ENCODE results near the gene TMEM51. TPM values are rescaled to one million over a fixed set of nuclear protein-coding genes. Genes with fewer than 3 reads are reported as not detected.

The TMEM51 gene
- total and polyA plus RNA-seq, 9 donors, result 5.0 to 12.1 (median 8.0) TPM

DNA sequence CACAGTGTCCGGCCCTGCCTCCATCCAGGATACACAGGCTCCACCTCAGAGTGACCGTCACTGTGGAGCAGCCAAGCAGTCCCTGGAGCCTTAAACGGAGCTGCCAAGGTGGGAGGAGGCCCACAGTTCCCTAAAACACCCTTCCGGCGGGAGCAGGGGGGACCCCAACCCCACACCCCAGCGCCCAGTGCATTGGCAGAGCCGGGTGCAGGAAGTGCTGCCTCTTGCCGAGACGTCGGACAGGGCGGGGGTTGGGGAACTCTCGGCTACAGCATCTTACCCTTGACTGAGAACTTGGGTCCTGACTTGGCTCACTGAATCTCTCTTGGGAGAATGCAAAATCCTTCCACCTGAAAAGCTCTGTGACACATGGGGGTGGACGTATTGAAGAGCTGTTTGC lies 38.7 kb upstream of the TMEM51 start:
- DNase-seq, result no peak
- H3K9me3 ChIP-seq (replicated peaks; ENCODE audit: control insufficient read depth, low read depth, low read length), result no peaks in the 10 kb centered on the region
- no peak overlapping the region for H3K27ac ChIP-seq (ENCODE audit: low read length)
- no peaks in the 10 kb centered on the region for H3K27me3 ChIP-seq (ENCODE audit: control insufficient read depth, insufficient read depth, low read length)
- 70% methylated on average over 6 of the region's 13 CpGs for WGBS (ENCODE audit: insufficient coverage)
- H3K4me1 ChIP-seq (ENCODE audit: control insufficient read depth, insufficient read depth, low read length), result peaks cover 8% of the 10 kb centered on the region
- peaks cover 15% of the 10 kb centered on the region for H3K36me3 ChIP-seq (ENCODE audit: control insufficient read depth, insufficient read depth, low read length)
- no peak overlapping the region for H3K4me3 ChIP-seq (ENCODE audit: low read length)

DNA sequence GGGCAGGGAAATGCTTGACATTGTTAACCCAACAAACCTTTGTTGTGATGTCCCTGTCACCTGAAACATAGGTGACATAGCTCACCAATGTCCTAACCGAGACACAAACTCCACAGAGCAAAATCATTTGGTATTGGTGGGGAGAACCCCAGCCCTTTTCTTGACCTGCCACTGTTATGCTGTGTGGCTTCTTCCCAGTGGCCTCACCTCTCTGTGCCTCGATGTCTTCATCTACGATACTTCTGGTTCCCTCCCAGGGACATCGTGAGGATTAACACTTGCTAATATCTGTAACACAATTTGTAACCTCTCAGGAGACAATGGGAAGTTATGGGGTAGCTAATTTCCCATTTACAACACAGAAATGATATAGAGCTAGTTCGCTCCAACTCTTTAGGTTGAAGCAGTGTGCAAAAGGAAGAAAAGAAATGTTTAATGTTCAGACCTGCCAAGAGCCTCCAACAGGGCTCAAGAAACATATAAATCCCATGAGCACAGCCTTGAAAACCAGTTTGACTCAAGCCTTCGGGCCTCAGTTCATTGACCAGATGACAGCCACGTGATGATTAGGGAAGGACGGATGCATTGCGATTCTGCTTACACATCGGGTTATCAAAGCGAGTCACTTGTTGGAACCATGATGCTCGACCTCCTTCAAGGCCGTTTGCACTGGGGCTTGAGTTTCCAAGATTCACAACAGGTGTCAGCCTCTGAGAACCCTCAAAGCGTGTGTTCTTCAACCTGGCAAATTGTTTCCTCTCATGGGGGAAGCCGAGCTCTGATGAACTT lies 37.8 kb upstream of the TMEM51 start:
- Histone ChIP-seq H3K36me3 (ENCODE audit: control insufficient read depth, insufficient read depth, low read length) (peaks cover 15% of the 10 kb centered on the region), H3K9me3 (replicated peaks; ENCODE audit: control insufficient read depth, low read depth, low read length) (no peaks in the 10 kb centered on the region), H3K4me1 (ENCODE audit: control insufficient read depth, insufficient read depth, low read length) (peaks cover 8% of the 10 kb centered on the region), H3K4me3 (ENCODE audit: low read length) (no peak overlapping the region), H3K27ac (ENCODE audit: low read length) (no peak overlapping the region), H3K27me3 (ENCODE audit: control insufficient read depth, insufficient read depth, low read length) (no peaks in the 10 kb centered on the region)
- WGBS (ENCODE audit: insufficient coverage), result 87% methylated on average over 10 of the region's 15 CpGs
- DNase-seq, result no peak

DNA sequence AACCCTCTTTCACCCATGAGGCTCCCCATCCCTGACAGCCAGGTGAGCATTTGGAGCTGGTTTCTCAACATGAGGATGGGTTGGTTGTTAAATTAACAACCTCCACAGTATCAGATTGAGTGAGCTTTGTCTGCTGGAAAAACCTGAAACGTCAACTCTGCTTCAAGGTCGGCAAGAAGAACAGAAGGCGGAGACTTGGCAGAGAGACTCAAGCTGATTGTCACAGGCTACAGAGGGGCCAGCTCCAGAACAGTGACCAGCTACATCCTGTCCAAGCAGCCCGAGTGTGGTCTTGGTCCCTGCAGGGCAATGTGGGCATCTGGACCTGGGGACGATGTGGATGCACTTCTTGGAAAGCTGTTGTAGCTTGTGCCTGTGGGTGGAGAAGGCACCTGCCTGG lies 36.6 kb upstream of the TMEM51 start:
- Histone ChIP-seq H3K27ac (ENCODE audit: low read length) (no peak overlapping the region), H3K4me3 (ENCODE audit: low read length) (no peak overlapping the region), H3K9me3 (replicated peaks; ENCODE audit: control insufficient read depth, low read depth, low read length) (no peaks in the 10 kb centered on the region), H3K27me3 (ENCODE audit: control insufficient read depth, insufficient read depth, low read length) (no peaks in the 10 kb centered on the region), H3K4me1 (ENCODE audit: control insufficient read depth, insufficient read depth, low read length) (peaks cover 8% of the 10 kb centered on the region), H3K36me3 (ENCODE audit: control insufficient read depth, insufficient read depth, low read length) (peaks cover 15% of the 10 kb centered on the region)
- 49% methylated on average over 5 of the region's 5 CpGs for WGBS (ENCODE audit: insufficient coverage)
- no peak for DNase-seq

DNA sequence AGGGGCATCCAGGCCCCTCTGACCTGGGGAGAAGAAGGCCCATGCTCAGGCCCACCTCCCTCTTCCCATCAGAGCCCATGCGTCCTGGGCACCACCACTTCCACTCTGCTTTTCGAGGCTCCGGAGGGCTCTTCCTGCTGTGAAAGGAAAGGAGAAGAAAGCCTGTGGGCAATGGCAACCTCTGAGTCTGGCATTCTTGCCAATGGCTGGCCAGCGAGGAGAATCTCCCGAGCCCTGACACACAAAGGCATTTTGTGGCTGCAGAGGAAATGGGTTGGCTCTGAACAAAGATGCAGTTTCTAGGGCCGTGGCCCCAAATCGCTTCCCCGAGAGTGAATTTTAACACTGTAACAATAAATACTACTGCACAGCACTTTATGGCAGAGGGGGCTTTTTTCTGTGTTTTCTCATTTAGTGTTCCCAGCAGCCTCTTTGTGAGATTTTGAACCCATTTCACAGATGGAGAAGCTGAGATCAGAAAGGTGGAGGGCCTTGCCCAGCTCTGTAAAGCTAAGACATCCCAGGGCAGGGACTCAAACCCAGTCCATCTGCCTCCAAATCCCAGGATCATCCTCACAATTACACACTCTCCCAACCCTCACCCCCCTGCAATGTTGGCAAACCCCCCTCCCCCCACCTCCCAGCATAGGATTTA lies 35.7 kb upstream of the TMEM51 start:
- Histone ChIP-seq H3K4me3 (ENCODE audit: low read length) (no peak overlapping the region), H3K27ac (ENCODE audit: low read length) (no peak overlapping the region), H3K27me3 (ENCODE audit: control insufficient read depth, insufficient read depth, low read length) (no peaks in the 10 kb centered on the region), H3K4me1 (ENCODE audit: control insufficient read depth, insufficient read depth, low read length) (peaks cover 5% of the 10 kb centered on the region), H3K36me3 (ENCODE audit: control insufficient read depth, insufficient read depth, low read length) (peaks cover 15% of the 10 kb centered on the region), H3K9me3 (replicated peaks; ENCODE audit: control insufficient read depth, low read depth, low read length) (no peaks in the 10 kb centered on the region)
- WGBS (ENCODE audit: insufficient coverage), result 58% methylated on average over 2 of the region's 8 CpGs
- no peak for DNase-seq

DNA sequence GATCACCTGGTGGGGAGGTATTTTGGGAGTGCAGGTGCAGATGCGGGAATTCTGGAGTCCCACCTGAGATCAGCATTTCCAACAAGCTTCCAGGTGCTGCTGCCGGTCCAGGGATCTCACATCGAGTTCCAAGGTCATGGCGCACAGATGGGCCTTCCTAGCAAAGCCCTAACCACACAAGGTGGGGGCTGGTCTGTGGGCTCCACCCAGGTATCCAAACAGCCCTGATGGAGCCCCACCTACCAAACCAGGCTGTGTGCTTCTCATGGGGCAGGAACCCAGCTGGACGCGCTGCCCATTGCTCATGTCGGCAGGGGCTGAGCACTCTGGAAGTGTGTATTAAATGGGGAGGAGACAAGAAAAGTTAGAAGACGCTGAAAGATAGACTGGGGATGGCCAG lies 35.0 kb upstream of the TMEM51 start:
- no peak overlapping the region for H3K27ac ChIP-seq (ENCODE audit: low read length)
- 72% methylated on average over 4 of the region's 8 CpGs for WGBS (ENCODE audit: insufficient coverage)
- H3K4me3 ChIP-seq (ENCODE audit: low read length), result no peak overlapping the region
- peaks cover 15% of the 10 kb centered on the region for H3K36me3 ChIP-seq (ENCODE audit: control insufficient read depth, insufficient read depth, low read length)
- H3K27me3 ChIP-seq (ENCODE audit: control insufficient read depth, insufficient read depth, low read length), result no peaks in the 10 kb centered on the region
- no peak for DNase-seq
- peaks cover 9% of the 10 kb centered on the region for H3K4me1 ChIP-seq (ENCODE audit: control insufficient read depth, insufficient read depth, low read length)
- H3K9me3 ChIP-seq (replicated peaks; ENCODE audit: control insufficient read depth, low read depth, low read length), result no peaks in the 10 kb centered on the region

DNA sequence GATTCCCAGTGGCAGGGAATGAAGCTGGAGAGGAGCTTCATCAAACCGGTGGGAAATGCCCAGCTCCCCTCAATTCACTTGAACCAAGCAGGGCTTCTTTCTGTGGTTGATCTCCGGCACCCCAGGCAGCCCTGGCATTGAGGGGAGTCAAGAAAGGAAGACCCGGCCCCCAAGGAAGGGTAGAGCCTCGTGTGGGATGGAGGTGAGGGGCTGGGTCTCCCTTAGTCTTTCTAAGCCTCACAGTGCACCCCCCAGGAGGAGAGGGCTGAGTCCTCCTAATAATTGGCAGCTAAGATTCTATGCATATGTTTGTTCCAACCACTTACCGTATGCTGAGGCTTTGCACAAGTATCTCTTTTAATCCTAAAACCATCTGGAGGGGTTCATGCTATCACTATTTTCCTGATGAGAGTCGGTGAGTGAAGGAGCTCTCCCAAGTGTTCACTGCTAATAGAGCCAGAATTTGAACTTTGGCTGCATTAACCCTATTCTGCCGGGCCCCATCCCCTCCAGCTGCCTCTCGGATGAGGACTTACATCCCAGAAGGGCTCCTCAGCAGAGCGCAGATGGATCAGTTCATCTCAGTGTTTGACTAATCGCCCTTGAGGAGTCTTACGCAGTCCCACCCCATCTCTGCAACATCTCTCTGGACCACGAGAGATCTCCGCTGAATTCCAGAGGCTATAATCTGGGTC lies 33.1 kb upstream of the TMEM51 start:
- Histone ChIP-seq H3K27me3 (ENCODE audit: control insufficient read depth, insufficient read depth, low read length) (no peaks in the 10 kb centered on the region), H3K4me3 (ENCODE audit: low read length) (no peak overlapping the region), H3K4me1 (ENCODE audit: control insufficient read depth, insufficient read depth, low read length) (peaks cover 9% of the 10 kb centered on the region), H3K36me3 (ENCODE audit: control insufficient read depth, insufficient read depth, low read length) (peaks cover 8% of the 10 kb centered on the region), H3K27ac (ENCODE audit: low read length) (no peak overlapping the region), H3K9me3 (replicated peaks; ENCODE audit: control insufficient read depth, low read depth, low read length) (no peaks in the 10 kb centered on the region)
- WGBS (ENCODE audit: insufficient coverage), result 47% methylated on average over 4 of the region's 13 CpGs
- DNase-seq, result no peak

DNA sequence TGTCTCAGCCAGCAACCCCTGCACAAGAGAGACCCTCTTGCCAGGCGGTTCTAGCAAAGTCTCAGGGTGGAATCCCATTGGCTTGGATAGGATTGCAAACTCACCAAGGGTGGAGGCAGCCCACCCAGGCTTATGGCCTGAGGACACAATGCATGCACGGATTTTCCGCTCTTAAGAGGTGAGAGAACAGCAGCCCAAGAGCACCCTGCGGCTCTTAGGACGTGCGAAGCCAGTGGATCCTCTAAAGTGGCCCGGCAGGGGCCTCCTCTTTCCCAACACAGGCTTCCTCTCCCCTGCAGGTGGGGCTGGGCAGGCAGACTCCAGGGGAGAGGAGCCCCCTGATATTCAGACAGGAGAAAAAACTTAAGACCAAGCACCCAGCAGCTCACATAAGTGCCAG lies 31.2 kb upstream of the TMEM51 start:
- Histone ChIP-seq H3K27ac (ENCODE audit: low read length) (no peak overlapping the region), H3K36me3 (ENCODE audit: control insufficient read depth, insufficient read depth, low read length) (no peaks in the 10 kb centered on the region), H3K4me3 (ENCODE audit: low read length) (no peak overlapping the region), H3K9me3 (replicated peaks; ENCODE audit: control insufficient read depth, low read depth, low read length) (no peaks in the 10 kb centered on the region), H3K4me1 (ENCODE audit: control insufficient read depth, insufficient read depth, low read length) (peaks cover 9% of the 10 kb centered on the region), H3K27me3 (ENCODE audit: control insufficient read depth, insufficient read depth, low read length) (no peaks in the 10 kb centered on the region)
- 77% methylated on average over 3 of the region's 7 CpGs for WGBS (ENCODE audit: insufficient coverage)
- DNase-seq, result no peak

DNA sequence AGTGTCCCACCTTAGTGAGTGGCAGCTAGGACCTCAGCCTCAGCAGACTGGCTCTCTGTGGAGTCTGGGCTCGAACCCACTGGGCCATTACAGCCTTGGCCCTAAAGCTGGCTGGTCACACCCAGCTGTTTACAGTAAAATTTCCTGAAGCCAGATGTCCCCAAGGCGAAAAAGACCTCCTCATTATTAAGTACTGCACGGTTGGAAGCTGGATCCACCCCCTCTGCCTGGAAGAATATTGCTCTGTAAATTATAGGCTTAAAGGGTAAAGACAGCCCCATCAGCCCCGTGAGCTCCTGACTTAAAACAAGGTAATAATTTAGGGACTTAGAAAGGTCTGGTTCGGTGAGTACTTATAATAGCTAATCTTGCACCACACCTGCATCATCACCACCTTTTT lies 30.3 kb upstream of the TMEM51 start:
- no peaks in the 10 kb centered on the region for H3K27me3 ChIP-seq (ENCODE audit: control insufficient read depth, insufficient read depth, low read length)
- H3K27ac ChIP-seq (ENCODE audit: low read length), result no peak overlapping the region
- H3K4me1 ChIP-seq (ENCODE audit: control insufficient read depth, insufficient read depth, low read length), result peaks cover 9% of the 10 kb centered on the region
- no peak overlapping the region for H3K4me3 ChIP-seq (ENCODE audit: low read length)
- no CpG with 5 or more reads among the region's 5 CpGs for WGBS (ENCODE audit: insufficient coverage)
- H3K36me3 ChIP-seq (ENCODE audit: control insufficient read depth, insufficient read depth, low read length), result no peaks in the 10 kb centered on the region
- no peaks in the 10 kb centered on the region for H3K9me3 ChIP-seq (replicated peaks; ENCODE audit: control insufficient read depth, low read depth, low read length)
- DNase-seq, result no peak

DNA sequence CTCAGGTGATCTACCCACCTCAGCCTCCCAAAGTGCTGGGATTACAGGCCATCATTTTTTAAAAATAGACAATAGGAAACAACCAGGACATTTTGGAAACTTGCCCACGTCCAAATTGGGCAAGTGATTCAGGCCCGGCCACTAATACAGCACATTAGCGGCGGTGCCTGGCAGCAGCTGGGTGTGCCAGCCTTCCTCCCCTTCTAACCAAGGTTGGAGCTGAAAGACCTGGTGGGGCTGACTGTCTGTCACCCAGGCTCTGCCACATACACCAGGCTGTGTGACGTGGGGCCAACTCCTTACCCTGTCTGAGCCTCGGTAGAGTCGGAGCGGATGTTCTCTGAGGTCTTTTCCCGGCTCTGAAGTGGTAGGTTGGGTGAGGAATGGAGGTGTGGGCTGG lies 29.6 kb upstream of the TMEM51 start:
- DNase-seq, result no peak
- Histone ChIP-seq H3K27me3 (ENCODE audit: control insufficient read depth, insufficient read depth, low read length) (no peaks in the 10 kb centered on the region), H3K27ac (ENCODE audit: low read length) (no peak overlapping the region), H3K9me3 (replicated peaks; ENCODE audit: control insufficient read depth, low read depth, low read length) (no peaks in the 10 kb centered on the region), H3K4me3 (ENCODE audit: low read length) (no peak overlapping the region), H3K4me1 (ENCODE audit: control insufficient read depth, insufficient read depth, low read length) (peaks cover 9% of the 10 kb centered on the region), H3K36me3 (ENCODE audit: control insufficient read depth, insufficient read depth, low read length) (no peaks in the 10 kb centered on the region)
- whole genome bisulfite sequencing (ENCODE audit: insufficient coverage), result 75% methylated on average over 6 of the region's 9 CpGs

DNA sequence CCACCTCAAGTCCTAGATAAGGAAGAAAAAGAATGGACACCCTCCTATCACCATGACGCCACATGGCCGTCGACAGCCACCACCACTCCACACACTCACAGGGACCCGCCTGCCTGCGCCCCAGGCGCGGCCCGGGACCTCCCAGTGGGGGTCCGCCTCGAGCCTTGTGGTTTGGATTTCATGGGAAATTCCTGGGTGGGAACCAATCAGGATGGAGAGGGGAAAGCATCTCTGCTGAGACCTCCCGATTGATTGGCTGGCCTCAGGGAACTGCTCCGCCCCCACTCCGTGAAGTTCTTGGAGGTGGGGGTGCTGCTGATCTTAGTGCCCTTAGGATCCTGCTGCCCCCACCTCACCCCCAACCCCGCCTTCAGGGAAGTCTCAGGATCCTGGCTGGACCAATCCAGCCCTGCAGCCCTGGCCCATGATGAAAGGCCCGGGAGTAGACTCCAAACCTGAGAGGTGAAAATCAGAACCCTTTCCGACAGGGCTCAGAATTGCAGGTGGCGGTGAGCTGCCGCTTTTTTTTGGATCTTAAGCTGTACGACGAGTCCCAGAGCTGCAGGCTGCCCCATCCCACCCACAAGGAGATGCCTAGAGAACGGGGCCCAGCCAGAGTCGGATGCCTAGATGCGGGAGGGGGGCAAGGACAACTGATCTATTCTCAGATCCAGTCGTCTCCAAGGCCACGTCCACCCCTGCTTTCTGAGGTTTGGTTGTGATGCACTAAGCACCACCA lies 29.0 kb upstream of the TMEM51 start:
- no peaks in the 10 kb centered on the region for H3K27me3 ChIP-seq (ENCODE audit: control insufficient read depth, insufficient read depth, low read length)

More for the DNA sequence above, 29.0 kb upstream of the TMEM51 start:
- Histone ChIP-seq H3K27ac (ENCODE audit: low read length) (no peak overlapping the region), H3K9me3 (replicated peaks; ENCODE audit: control insufficient read depth, low read depth, low read length) (no peaks in the 10 kb centered on the region), H3K4me1 (ENCODE audit: control insufficient read depth, insufficient read depth, low read length) (peaks cover 9% of the 10 kb centered on the region), H3K36me3 (ENCODE audit: control insufficient read depth, insufficient read depth, low read length) (no peaks in the 10 kb centered on the region), H3K4me3 (ENCODE audit: low read length) (no peak overlapping the region)
- DNase-seq, result no peak
- WGBS (ENCODE audit: insufficient coverage), result 77% methylated on average over 6 of the region's 25 CpGs

Measured in muscle of leg (tissue), 11 donors.